Ovary (tissue), 3 donors: ENCODE measurements around the gene EPHB1.

Experiments used
- CTCF ChIP-seq, 3 donors: fragments of 450-650 bp in 2 of 3; fragments of 200-600 bp in 1 of 3; IDR thresholded peaks; one replicate each; pipeline versions ENCODE4 v1.5.1 to v1.8.0; 2016 to 2022; ENCODE audit warnings: antibody characterized with exemption in 3 of 3, mild to moderate bottlenecking in 1 of 3
- POLR2A ChIP-seq: fragments of 450-650 bp; IDR thresholded peaks from one replicate; pipeline ENCODE4 v1.6.1; 2017; ENCODE audit warnings: antibody characterized with exemption, mild to moderate bottlenecking, moderate library complexity
- donor health status: DM: no; HTN: no; CAD: no.

- no peak for TF ChIP-seq CTCF (IDR thresholded peaks at IDR 0.05)
- no peak for TF ChIP-seq POLR2A
These were observed 442.5 kb downstream of the EPHB1 start for GRCh38 chr3:135237371-135238143.
